HepG2 (cell line): ENCODE data around the gene PCSK5. TPM values are rescaled to one million over a fixed set of nuclear protein-coding genes. Genes with fewer than 3 reads are reported as not detected.
"Not testable (repeated sequence)": the region's sequence is repeated elsewhere in the genome, so short reads cannot be mapped to it uniquely, and the experiment has no call there.

ENCODE experiments used
- ATAC-seq: fragments of 200-7000 bp; cut with Tn5 transposase; 3 replicates; pipeline ENCODE4 v1.9.1; 2020; ENCODE audit warnings: mild to moderate bottlenecking, moderate library complexity
- BruUV-seq: library from RNA; stranded (reverse); fragments of 400-500 nt; replicated peaks from 2 replicates; lab custom pipeline; 2021; lab: Mats Ljungman, UMichigan
- CTCF ChIA-PET: fragments of 300-600 bp; formaldehyde crosslinking; extraction: SDS; loops from one replicate; lab custom pipeline; 2021; ENCODE audit warnings: low total read pairs, inconsistent platforms, low intra/inter-chr PET ratio; lab: Yijun Ruan, JAX
- POLR2A ChIA-PET: fragments of 350-600 bp; sonication (Branson Sonifier 250); formaldehyde crosslinking; loops from one replicate; lab custom pipeline; 2020; ENCODE audit warnings: antibody characterized with exemption, inconsistent platforms; lab: Yijun Ruan, JAX
- DNase-seq: peaks from one replicate; pipeline ENCODE4 v3.0.0-alpha.2; 2015; ENCODE audit warnings: low spot score
- FAIRE-seq: peaks from 3 replicates; lab custom pipeline; 2011; peaks lifted over from hg19 to GRCh38; lab: Jason Lieb, UNC
- H2AFZ ChIP-seq: one replicate; pipeline ENCODE4 v1.6.1; 2011; ENCODE audit warnings: low read length, inconsistent platforms
- H3K27ac ChIP-seq: fragments of 300-600 bp; 3 replicates; pipeline ENCODE4 v1.8.0; 2011; ENCODE audit warnings: mixed run types, mild to moderate bottlenecking, mixed read lengths, low read length, inconsistent platforms; ENCODE audit not compliant: insufficient read depth; ENCODE audit errors: extremely low read length
- H3K27me3 ChIP-seq, 2 experiments: fragments of 200-600 bp in 1 of 2; 2 replicates in 1 of 2; 3 replicates in 1 of 2; pipeline versions ENCODE4 v1.6.0 to v1.8.0; 2011; ENCODE audit warnings: low read length in 2 of 2, mild to moderate bottlenecking in 2 of 2, moderate library complexity in 2 of 2, inconsistent platforms in 1 of 2; ENCODE audit not compliant: insufficient read depth in 2 of 2, control insufficient read depth in 1 of 2
- H3K36me3 ChIP-seq, 2 experiments: fragments of 200-600 bp in 1 of 2; replicated peaks in 1 of 2; 2 replicates in 1 of 2; 3 replicates in 1 of 2; pipeline versions ENCODE4 v1.5.1 to v1.8.0; 2011; ENCODE audit warnings: low read length in 2 of 2, inconsistent platforms in 1 of 2; ENCODE audit not compliant: insufficient read depth in 2 of 2, control insufficient read depth in 1 of 2
- H3K4me1 ChIP-seq: 2 replicates; pipeline ENCODE4 v1.5.1; 2012; ENCODE audit warnings: low read length, inconsistent platforms; ENCODE audit not compliant: insufficient read depth
- H3K4me2 ChIP-seq: 2 replicates; pipeline ENCODE4 v1.6.0; 2011; ENCODE audit warnings: low read depth, low read length, inconsistent platforms
- H3K4me3 ChIP-seq, 3 experiments: fragments of 200-600 bp in 1 of 3; sonication (generic), shearing (Covaris generic) in 1 of 3; replicated peaks in 1 of 3; 2 replicates each; pipeline ENCODE4 v1.5.1; 2011 to 2016; ENCODE audit warnings: low read length in 3 of 3, inconsistent platforms in 2 of 3, low read depth in 2 of 3, mild to moderate bottlenecking in 2 of 3, control low read depth in 1 of 3, mixed read lengths in 1 of 3; ENCODE audit not compliant: insufficient read depth in 1 of 3
- H3K79me2 ChIP-seq: one replicate; pipeline ENCODE4 v1.6.1; 2011; ENCODE audit warnings: low read length, inconsistent platforms; ENCODE audit not compliant: insufficient read depth
- H3K9ac ChIP-seq: 2 replicates; pipeline ENCODE4 v1.6.0; 2011; ENCODE audit warnings: mild to moderate bottlenecking, low read depth, low read length, inconsistent platforms; ENCODE audit not compliant: insufficient read depth
- H3K9me3 ChIP-seq: 2 replicates; pipeline ENCODE4 v1.5.1; 2012; ENCODE audit warnings: mild to moderate bottlenecking, low read length
- H4K20me1 ChIP-seq: 2 replicates; pipeline ENCODE4 v1.6.0; 2011; ENCODE audit warnings: inconsistent platforms, mild to moderate bottlenecking, low read length, moderate library complexity; ENCODE audit not compliant: insufficient read depth
- ZNF382 ChIP-seq: sonication (generic); formaldehyde crosslinking; IDR thresholded peaks from 2 replicates; pipeline ENCODE4 v1.5.0; 2020; ENCODE audit warnings: missing genetic modification reagents, mild to moderate bottlenecking, borderline replicate concordance
- ZNF547 ChIP-seq: sonication (generic); formaldehyde crosslinking; IDR thresholded peaks from 2 replicates; pipeline ENCODE4 v1.5.1; 2020; ENCODE audit warnings: mild to moderate bottlenecking, missing genetic modification reagents
- WGBS: methylation state at CpG from one replicate; pipeline ENCODE4 v1.1.6; 2017; ENCODE audit warnings: low lambda C conversion rate; 5-methylcytosine and 5-hydroxymethylcytosine counted together
- in situ Hi-C: cut with HindIII; loops from 2 replicates; pipeline ENCODE4 v1.10.0; 2017; ENCODE audit warnings: low pct_unique_long_range_greater_than_20kb; ENCODE audit not compliant: extremely low pct_ligation_motif_present
- intact Hi-C: fragments of 100-400 bp; cut with micrococcal nuclease; formaldehyde crosslinking; loops from one replicate; pipeline ENCODE4 v1.10.0; 2022; ENCODE audit not compliant: unreplicated experiment
- polyA plus RNA-seq, 8 experiments: library from polyadenylated mRNA; depleted of rRNA in 3 of 8; stranded (reverse) in 7 of 8; unstranded in 1 of 8; fragments of >200 nt; fragmentation: Illumina TruSeq in 4 of 8; extraction: Trizol in 4 of 8; gene quantifications; 2 replicates each; pipeline versions ENCODE4 v1.2.1 to v1.2.3, GENCODE V29; 2011 to 2016; ENCODE audit warnings: low read depth in 4 of 8, missing spikeins in 1 of 8, mixed read lengths in 1 of 8; ENCODE audit not compliant: insufficient read depth in 1 of 8
- total RNA-seq, 5 experiments: library from RNA; depleted of rRNA; stranded (reverse); fragments of >200 nt; fragmentation: Illumina TruSeq; extraction: Trizol; gene quantifications; 2 replicates each; pipeline ENCODE4 v1.2.3, GENCODE V29; 2016; ENCODE audit warnings: low read depth in 1 of 5
- TF ChIP-seq, protein P1 (sequence below): IDR thresholded peaks from 2 replicates; pipeline ENCODE4 v1.6.1; 2016; ENCODE audit warnings: low read depth, control low read depth
- TF ChIP-seq, protein P2 (sequence below): sonication (generic); formaldehyde crosslinking; IDR thresholded peaks from 2 replicates; pipeline ENCODE4 v1.4.0; 2020; ENCODE audit warnings: low read depth, mild to moderate bottlenecking, missing genetic modification reagents
- TF ChIP-seq, protein P3 (sequence below): sonication (generic); formaldehyde crosslinking; IDR thresholded peaks from 2 replicates; pipeline ENCODE4 v1.9.0; 2021; ENCODE audit warnings: mild to moderate bottlenecking, missing genetic modification reagents

The PCSK5 gene
- total and polyA plus RNA-seq, 2 of the 13 experiments (the other 11 are each of a cell fraction or from before 2014, with no cell fraction given): 0.55 to 0.66 TPM

DNA sequence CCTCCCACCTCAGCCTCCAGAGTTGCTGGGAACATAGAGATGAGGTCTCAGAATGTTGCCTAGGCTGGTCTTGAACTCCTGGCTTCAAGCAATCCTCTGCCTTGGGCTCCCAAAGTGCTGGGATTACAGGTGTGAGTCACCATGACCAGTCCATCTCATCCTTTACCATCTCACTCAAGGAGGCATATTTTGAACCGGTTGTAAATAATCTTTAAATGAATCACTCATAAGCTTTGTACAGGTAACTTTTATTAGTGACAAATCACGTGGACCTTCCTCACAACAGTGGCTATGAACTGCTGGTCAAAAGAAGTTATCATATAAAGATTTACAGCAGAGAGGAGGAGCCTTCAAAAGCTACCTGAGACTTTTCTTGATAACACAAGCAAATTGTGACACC is 433.0 kb downstream of the PCSK5 start:
- Histone ChIP-seq H3K9me3 (no peaks in the 10 kb centered on the region), H3K4me3 (no peak overlapping the region), H3K27ac (no peak overlapping the region), H4K20me1 (no peaks in the 10 kb centered on the region), H3K4me2 (no peak overlapping the region), H2AFZ (no peak overlapping the region), H3K36me3 (no peaks in the 10 kb centered on the region), H3K9ac (no peak overlapping the region), H3K27me3 (no peaks in the 10 kb centered on the region), H3K79me2 (no peaks in the 10 kb centered on the region), H3K4me1 (no peaks in the 10 kb centered on the region)
- ChIA-PET POLR2A (no interaction called here), CTCF (no interaction called here)
- no TSS peak for BruUV-seq
- FAIRE-seq (no peak), DNase-seq (no peak), ATAC-seq (no peak)
- TF ChIP-seq ZNF382 (CRISPR knock-in tag): no peak
- TF ChIP-seq ZNF547 (CRISPR knock-in tag): no peak
- TF ChIP-seq, protein P1, sequence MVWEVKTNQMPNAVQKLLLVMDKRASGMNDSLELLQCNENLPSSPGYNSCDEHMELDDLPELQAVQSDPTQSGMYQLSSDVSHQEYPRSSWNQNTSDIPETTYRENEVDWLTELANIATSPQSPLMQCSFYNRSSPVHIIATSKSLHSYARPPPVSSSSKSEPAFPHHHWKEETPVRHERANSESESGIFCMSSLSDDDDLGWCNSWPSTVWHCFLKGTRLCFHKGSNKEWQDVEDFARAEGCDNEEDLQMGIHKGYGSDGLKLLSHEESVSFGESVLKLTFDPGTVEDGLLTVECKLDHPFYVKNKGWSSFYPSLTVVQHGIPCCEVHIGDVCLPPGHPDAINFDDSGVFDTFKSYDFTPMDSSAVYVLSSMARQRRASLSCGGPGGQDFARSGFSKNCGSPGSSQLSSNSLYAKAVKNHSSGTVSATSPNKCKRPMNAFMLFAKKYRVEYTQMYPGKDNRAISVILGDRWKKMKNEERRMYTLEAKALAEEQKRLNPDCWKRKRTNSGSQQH (CRISPR knock-in tag): no peak
- TF ChIP-seq, protein P2, sequence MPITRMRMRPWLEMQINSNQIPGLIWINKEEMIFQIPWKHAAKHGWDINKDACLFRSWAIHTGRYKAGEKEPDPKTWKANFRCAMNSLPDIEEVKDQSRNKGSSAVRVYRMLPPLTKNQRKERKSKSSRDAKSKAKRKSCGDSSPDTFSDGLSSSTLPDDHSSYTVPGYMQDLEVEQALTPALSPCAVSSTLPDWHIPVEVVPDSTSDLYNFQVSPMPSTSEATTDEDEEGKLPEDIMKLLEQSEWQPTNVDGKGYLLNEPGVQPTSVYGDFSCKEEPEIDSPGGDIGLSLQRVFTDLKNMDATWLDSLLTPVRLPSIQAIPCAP (CRISPR knock-in tag): no peak
- TF ChIP-seq, protein P3, sequence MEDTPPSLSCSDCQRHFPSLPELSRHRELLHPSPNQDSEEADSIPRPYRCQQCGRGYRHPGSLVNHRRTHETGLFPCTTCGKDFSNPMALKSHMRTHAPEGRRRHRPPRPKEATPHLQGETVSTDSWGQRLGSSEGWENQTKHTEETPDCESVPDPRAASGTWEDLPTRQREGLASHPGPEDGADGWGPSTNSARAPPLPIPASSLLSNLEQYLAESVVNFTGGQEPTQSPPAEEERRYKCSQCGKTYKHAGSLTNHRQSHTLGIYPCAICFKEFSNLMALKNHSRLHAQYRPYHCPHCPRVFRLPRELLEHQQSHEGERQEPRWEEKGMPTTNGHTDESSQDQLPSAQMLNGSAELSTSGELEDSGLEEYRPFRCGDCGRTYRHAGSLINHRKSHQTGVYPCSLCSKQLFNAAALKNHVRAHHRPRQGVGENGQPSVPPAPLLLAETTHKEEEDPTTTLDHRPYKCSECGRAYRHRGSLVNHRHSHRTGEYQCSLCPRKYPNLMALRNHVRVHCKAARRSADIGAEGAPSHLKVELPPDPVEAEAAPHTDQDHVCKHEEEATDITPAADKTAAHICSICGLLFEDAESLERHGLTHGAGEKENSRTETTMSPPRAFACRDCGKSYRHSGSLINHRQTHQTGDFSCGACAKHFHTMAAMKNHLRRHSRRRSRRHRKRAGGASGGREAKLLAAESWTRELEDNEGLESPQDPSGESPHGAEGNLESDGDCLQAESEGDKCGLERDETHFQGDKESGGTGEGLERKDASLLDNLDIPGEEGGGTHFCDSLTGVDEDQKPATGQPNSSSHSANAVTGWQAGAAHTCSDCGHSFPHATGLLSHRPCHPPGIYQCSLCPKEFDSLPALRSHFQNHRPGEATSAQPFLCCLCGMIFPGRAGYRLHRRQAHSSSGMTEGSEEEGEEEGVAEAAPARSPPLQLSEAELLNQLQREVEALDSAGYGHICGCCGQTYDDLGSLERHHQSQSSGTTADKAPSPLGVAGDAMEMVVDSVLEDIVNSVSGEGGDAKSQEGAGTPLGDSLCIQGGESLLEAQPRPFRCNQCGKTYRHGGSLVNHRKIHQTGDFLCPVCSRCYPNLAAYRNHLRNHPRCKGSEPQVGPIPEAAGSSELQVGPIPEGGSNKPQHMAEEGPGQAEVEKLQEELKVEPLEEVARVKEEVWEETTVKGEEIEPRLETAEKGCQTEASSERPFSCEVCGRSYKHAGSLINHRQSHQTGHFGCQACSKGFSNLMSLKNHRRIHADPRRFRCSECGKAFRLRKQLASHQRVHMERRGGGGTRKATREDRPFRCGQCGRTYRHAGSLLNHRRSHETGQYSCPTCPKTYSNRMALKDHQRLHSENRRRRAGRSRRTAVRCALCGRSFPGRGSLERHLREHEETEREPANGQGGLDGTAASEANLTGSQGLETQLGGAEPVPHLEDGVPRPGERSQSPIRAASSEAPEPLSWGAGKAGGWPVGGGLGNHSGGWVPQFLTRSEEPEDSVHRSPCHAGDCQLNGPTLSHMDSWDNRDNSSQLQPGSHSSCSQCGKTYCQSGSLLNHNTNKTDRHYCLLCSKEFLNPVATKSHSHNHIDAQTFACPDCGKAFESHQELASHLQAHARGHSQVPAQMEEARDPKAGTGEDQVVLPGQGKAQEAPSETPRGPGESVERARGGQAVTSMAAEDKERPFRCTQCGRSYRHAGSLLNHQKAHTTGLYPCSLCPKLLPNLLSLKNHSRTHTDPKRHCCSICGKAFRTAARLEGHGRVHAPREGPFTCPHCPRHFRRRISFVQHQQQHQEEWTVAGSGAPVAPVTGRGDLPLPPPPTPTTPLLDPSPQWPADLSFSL (CRISPR knock-in tag): no peak
- 46% methylated on average over 2 of the region's 2 CpGs for WGBS
- in situ Hi-C loops (no loop called here), intact Hi-C loops (no loop called here)

DNA sequence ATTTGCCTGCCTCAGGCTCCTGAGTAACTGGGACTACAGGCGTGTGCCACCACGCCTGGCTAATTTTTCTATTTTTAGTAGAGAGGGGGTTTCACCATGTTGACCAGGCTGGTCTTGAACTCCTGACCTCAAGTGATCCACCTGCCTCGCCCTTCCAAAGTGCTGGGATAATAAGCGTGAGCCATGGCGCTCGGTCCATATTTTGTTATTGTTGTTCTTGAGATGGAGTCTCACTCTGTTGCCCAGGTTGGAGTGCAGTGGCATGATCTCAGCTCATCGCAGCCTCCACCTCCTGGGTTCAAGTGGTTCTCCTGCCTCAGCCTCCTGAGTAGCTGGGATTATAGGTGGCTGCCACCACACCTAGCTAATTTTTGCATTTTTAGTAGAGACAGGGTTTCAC is 433.6 kb downstream of the PCSK5 start:
- FAIRE-seq, BruUV-seq, H3K27ac ChIP-seq, H3K9me3 ChIP-seq, H4K20me1 ChIP-seq, H2AFZ ChIP-seq, H3K27me3 ChIP-seq, CTCF ChIA-PET, intact Hi-C loops, DNase-seq, in situ Hi-C loops, H3K4me1 ChIP-seq, H3K4me3 ChIP-seq, ATAC-seq, H3K36me3 ChIP-seq, H3K4me2 ChIP-seq, H3K79me2 ChIP-seq, POLR2A ChIA-PET, H3K9ac ChIP-seq: not testable (repeated sequence)
- WGBS: 74% methylated on average over 7 of the region's 7 CpGs
